B cell (primary cell): ENCODE measurements around the gene TTC34.

Experiments used
- CTCF ChIP-seq: fragments of 200-600 bp; IDR thresholded peaks from one replicate; pipeline ENCODE4 v1.8.0; 2022; ENCODE audit warnings: antibody characterized with exemption, mild to moderate bottlenecking
- EZH2 ChIP-seq: IDR thresholded peaks from 2 replicates; pipeline ENCODE4 v1.6.1; 2012; ENCODE audit warnings: borderline replicate concordance, low read depth, mild to moderate bottlenecking, moderate library complexity, low read length; ENCODE audit not compliant: insufficient read depth, poor library complexity, severe bottlenecking

- TF ChIP-seq CTCF (no peak), EZH2 (no peak)
Observed at GRCh38 chr1:2831596-2832212, 30.2 kb upstream of the TTC34 start.
